Measurements from ENCODE around the gene RECQL5.

GRCh38 chr17:75652341-75652740, 14.6 kb downstream of the RECQL5 start:
- TF ChIP-seq ZNF274 (IDR thresholded peaks at IDR 0.05; ENCODE audit: borderline replicate concordance, extremely low read depth, low read length) (no peak), CTCF (IDR thresholded peaks at IDR 0.05; ENCODE audit: control extremely low read depth in 1 of 3, insufficient read depth in 1 of 3, low read depth in 1 of 3, low read length in 3 of 3) (no peak), KDM5A (IDR thresholded peaks at IDR 0.05; ENCODE audit: low read length) (no peak), SP1 (IDR thresholded peaks at IDR 0.05; ENCODE audit: low read depth, low read length) (no peak), MAFK (IDR thresholded peaks at IDR 0.05; ENCODE audit: low read depth, low read length) (no peak), ATF3 (IDR thresholded peaks at IDR 0.05; ENCODE audit: insufficient read depth, low read depth, low read length) (no peak), EZH2 (IDR thresholded peaks at IDR 0.05; ENCODE audit: low read depth, low read length, severe bottlenecking) (no peak), GTF2F1 (IDR thresholded peaks at IDR 0.05; ENCODE audit: borderline replicate concordance, low read depth, low read length) (no peak), POLR2AphosphoS5 (IDR thresholded peaks at IDR 0.05; ENCODE audit: low read depth, low read length) (no peak), TEAD4 (IDR thresholded peaks at IDR 0.05; ENCODE audit: low read depth, low read length) (no peak), NRF1 (IDR thresholded peaks at IDR 0.05; ENCODE audit: low read depth, low read length) (no peak), RBBP5 (IDR thresholded peaks at IDR 0.05; ENCODE audit: borderline replicate concordance, low read depth, low read length) (no peak), POLR2A (IDR thresholded peaks at IDR 0.05; ENCODE audit: control extremely low read depth in 1 of 2, low read depth in 2 of 2, low read length in 2 of 2) (no peak), SRF (IDR thresholded peaks at IDR 0.05; ENCODE audit: low read depth, low read length) (no peak)

All from H1 (cell line).